DND-41 (cell line): ENCODE results near the gene CTCF.

ENCODE experiments used
- EZH2 ChIP-seq: IDR thresholded peaks from 3 replicates; pipeline ENCODE4 v1.6.1; 2012; ENCODE audit warnings: borderline replicate concordance, low read depth, mild to moderate bottlenecking, moderate library complexity, low read length, inconsistent platforms; ENCODE audit not compliant: severe bottlenecking
- TF ChIP-seq, protein P1 (sequence below): IDR thresholded peaks from 2 replicates; pipeline ENCODE4 v1.5.1; 2012; ENCODE audit warnings: borderline replicate concordance, low read length, moderate library complexity, mild to moderate bottlenecking; ENCODE audit not compliant: poor library complexity, severe bottlenecking; ENCODE audit errors: extremely low read depth

DNA sequence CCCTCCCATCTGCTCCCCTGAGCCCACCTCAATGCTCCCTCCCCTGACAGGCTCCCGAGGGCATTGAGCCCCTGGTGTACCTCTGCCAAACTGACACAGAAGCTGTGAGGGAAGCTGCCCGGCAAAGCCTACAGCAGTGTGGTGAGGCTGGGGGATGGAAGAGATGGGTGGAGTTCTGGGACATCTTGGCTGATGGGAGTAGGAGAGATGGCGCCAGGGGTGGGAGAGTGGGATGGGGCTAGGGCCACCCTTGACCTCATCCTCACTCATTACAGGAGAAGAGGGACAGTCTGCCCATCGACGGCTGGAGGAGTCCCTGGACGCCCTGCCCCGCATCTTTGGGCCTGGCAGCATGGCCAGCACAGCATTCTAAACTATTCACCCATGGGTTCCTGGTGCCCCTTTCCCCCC lies 16.2 kb upstream of the CTCF start:
- TF ChIP-seq, protein P1, sequence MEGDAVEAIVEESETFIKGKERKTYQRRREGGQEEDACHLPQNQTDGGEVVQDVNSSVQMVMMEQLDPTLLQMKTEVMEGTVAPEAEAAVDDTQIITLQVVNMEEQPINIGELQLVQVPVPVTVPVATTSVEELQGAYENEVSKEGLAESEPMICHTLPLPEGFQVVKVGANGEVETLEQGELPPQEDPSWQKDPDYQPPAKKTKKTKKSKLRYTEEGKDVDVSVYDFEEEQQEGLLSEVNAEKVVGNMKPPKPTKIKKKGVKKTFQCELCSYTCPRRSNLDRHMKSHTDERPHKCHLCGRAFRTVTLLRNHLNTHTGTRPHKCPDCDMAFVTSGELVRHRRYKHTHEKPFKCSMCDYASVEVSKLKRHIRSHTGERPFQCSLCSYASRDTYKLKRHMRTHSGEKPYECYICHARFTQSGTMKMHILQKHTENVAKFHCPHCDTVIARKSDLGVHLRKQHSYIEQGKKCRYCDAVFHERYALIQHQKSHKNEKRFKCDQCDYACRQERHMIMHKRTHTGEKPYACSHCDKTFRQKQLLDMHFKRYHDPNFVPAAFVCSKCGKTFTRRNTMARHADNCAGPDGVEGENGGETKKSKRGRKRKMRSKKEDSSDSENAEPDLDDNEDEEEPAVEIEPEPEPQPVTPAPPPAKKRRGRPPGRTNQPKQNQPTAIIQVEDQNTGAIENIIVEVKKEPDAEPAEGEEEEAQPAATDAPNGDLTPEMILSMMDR: peak; percentile 19
- no peak for TF ChIP-seq EZH2
